Brain microvascular endothelial cell (primary cell): ENCODE data around the gene TTLL10.

Experiments used
- DNase-seq: peaks from one replicate; pipeline ENCODE4 v3.0.0-alpha.2; 2020
- H3K27ac ChIP-seq: fragments of 250-450 bp; sonication (Bioruptor Pico); 2 replicates; pipeline ENCODE4 v1.5.1; 2020; ENCODE audit warnings: mild to moderate bottlenecking, moderate library complexity
- H3K27me3 ChIP-seq: fragments of 250-450 bp; sonication (Bioruptor Pico); replicated peaks from 2 replicates; pipeline ENCODE4 v1.5.1; 2020; ENCODE audit warnings: mild to moderate bottlenecking
- H3K36me3 ChIP-seq: fragments of 250-450 bp; sonication (Bioruptor Pico); replicated peaks from 2 replicates; pipeline ENCODE4 v1.5.1; 2020; ENCODE audit warnings: mild to moderate bottlenecking
- H3K4me3 ChIP-seq: 2 replicates; pipeline ENCODE4 v1.5.1; 2011; ENCODE audit warnings: low read depth, mild to moderate bottlenecking, control low read depth, low read length, moderate library complexity
- CTCF ChIP-seq: IDR thresholded peaks from 2 replicates; pipeline ENCODE4 v1.5.1; 2011; ENCODE audit warnings: low read depth, mild to moderate bottlenecking, moderate library complexity, low read length, control low read depth, inconsistent platforms; ENCODE audit errors: missing control alignments
- in situ Hi-C: cut with HindIII; loops from 2 replicates; pipeline ENCODE4 v1.10.0; 2017; ENCODE audit warnings: low sequenced_read_pairs, low pct_ligation_motif_present

The TTLL10 gene

GRCh38 chr1:1223891-1224290 lies 50.2 kb downstream of the TTLL10 start:
- TF ChIP-seq CTCF = no peak
- in situ Hi-C loops = no loop called here

GRCh38 chr1:1225238-1225845 lies 51.7 kb downstream of the TTLL10 start:
- H3K27ac ChIP-seq = no peak overlapping the region
- in situ Hi-C loops = no loop called here
- H3K4me3 ChIP-seq = no peak overlapping the region
- H3K27me3 ChIP-seq = no peaks in the 10 kb centered on the region
- no peak for DNase-seq
- peaks cover 57% of the 10 kb centered on the region for H3K36me3 ChIP-seq
- no peak for TF ChIP-seq CTCF

More at GRCh38 chr1:1223891-1224290, 50.2 kb downstream of the TTLL10 start:
- H3K27ac ChIP-seq = no peak overlapping the region
- no peaks in the 10 kb centered on the region for H3K27me3 ChIP-seq
- H3K4me3 ChIP-seq = no peak overlapping the region
- no peak for DNase-seq
- peaks cover 66% of the 10 kb centered on the region for H3K36me3 ChIP-seq

GRCh38 chr1:1225913-1226312 lies 52.2 kb downstream of the TTLL10 start:
- in situ Hi-C loops = no loop called here
- Histone ChIP-seq H3K27me3 (no peaks in the 10 kb centered on the region), H3K36me3 (peaks cover 51% of the 10 kb centered on the region), H3K4me3 (no peak overlapping the region), H3K27ac (no peak overlapping the region)
- TF ChIP-seq CTCF = no peak
- DNase-seq = no peak

GRCh38 chr1:1226566-1227362 lies 53.1 kb downstream of the TTLL10 start:
- no peak overlapping the region for H3K4me3 ChIP-seq
- peaks cover 44% of the 10 kb centered on the region for H3K36me3 ChIP-seq
- no peak for TF ChIP-seq CTCF
- in situ Hi-C loops = no loop called here
- no peak for DNase-seq
- H3K27me3 ChIP-seq = no peaks in the 10 kb centered on the region
- no peak overlapping the region for H3K27ac ChIP-seq

- Histone ChIP-seq H3K27me3 (no peaks in the 10 kb centered on the region), H3K36me3 (peaks cover 40% of the 10 kb centered on the region), H3K27ac (no peak overlapping the region), H3K4me3 (no peak overlapping the region)
- no peak for TF ChIP-seq CTCF
- no peak for DNase-seq
- in situ Hi-C loops = no loop called here
Observed at GRCh38 chr1:1227386-1227785, 53.7 kb downstream of the TTLL10 start.
